Heart left ventricle (tissue), 16 donors: ENCODE data around the gene PALM. TPM values are rescaled to one million over a fixed set of nuclear protein-coding genes. Genes with fewer than 3 reads are reported as not detected.
"Not testable (repeated sequence)": the region's sequence is repeated elsewhere in the genome, so short reads cannot be mapped to it uniquely, and the experiment has no call there.

Source experiments
- ATAC-seq, 4 donors: fragments of 200-7000 bp; cut with Tn5 transposase; one replicate each; pipeline ENCODE4 v1.9.1; 2020 to 2022; ENCODE audit warnings: moderate library complexity in 4 of 4, mild to moderate bottlenecking in 3 of 4, moderate number of reproducible peaks in 1 of 4
- DNase-seq, 5 donors: peaks; one replicate each; pipeline ENCODE4 v3.0.0-alpha.2; 2020
- H3K27ac ChIP-seq, 12 donors: fragments of 200-600 bp; sonication (generic) in 4 of 12; one replicate each; pipeline versions ENCODE4 v1.5.0 to v1.8.0; 2016 to 2022; ENCODE audit warnings: mild to moderate bottlenecking in 2 of 12
- H3K27me3 ChIP-seq, 9 donors: fragments of 200-600 bp; sonication (generic) in 2 of 9; one replicate each; pipeline versions ENCODE4 v1.5.1 to v1.8.0; 2016 to 2022; ENCODE audit warnings: mild to moderate bottlenecking in 3 of 9
- H3K36me3 ChIP-seq, 9 donors: fragments of 200-600 bp; sonication (generic) in 2 of 9; one replicate each; pipeline versions ENCODE4 v1.5.0 to v1.8.0; 2018 to 2022; ENCODE audit warnings: mild to moderate bottlenecking in 2 of 9
- H3K4me1 ChIP-seq, 12 donors: fragments of 200-600 bp; sonication (generic) in 4 of 12; one replicate each; pipeline versions ENCODE4 v1.5.0 to v1.8.0; 2016 to 2022; ENCODE audit warnings: mild to moderate bottlenecking in 3 of 12
- H3K4me3 ChIP-seq, 12 donors: fragments of 200-600 bp; sonication (generic) in 4 of 12; one replicate each; pipeline versions ENCODE4 v1.5.0 to v1.8.0; 2017 to 2022; ENCODE audit warnings: mild to moderate bottlenecking in 9 of 12, moderate library complexity in 4 of 12
- H3K9me3 ChIP-seq, 12 donors: fragments of 200-600 bp; sonication (generic) in 4 of 12; one replicate each; pipeline versions ENCODE4 v1.5.0 to v1.8.0; 2016 to 2022; ENCODE audit warnings: mild to moderate bottlenecking in 1 of 12
- POLR2A ChIP-seq, 2 donors: fragments of 450-650 bp; IDR thresholded peaks; one replicate each; pipeline ENCODE4 v1.6.1; 2017; ENCODE audit warnings: antibody characterized with exemption in 2 of 2, mild to moderate bottlenecking in 2 of 2, moderate library complexity in 2 of 2
- WGBS, 4 donors: extraction: QIAGEN DNeasy Blood & Tissue Kit in 2 of 4; methylation state at CpG; one replicate each; pipeline versions ENCODE4 v1.1.5 to v1.1.7; 2013 to 2018; 5-methylcytosine and 5-hydroxymethylcytosine counted together
- intact Hi-C, 10 donors: fragments of 100-400 bp; cut with DNase I; formaldehyde crosslinking; loops; one replicate each; pipeline versions ENCODE4 v1.11.1 to v1.14.2; 2022
- polyA plus RNA-seq, 2 donors: library from polyadenylated mRNA; stranded (reverse); fragments of 200-250 nt; gene quantifications; one replicate each; pipeline ENCODE4 v1.2.3, GENCODE V29; 2013
- total RNA-seq, 9 donors: library from RNA; depleted of rRNA in 2 of 9; stranded (reverse); fragments of >200 nt in 2 of 9; fragmentation: NEBNext Ultra II Directional in 3 of 9; extraction: Animal tissue kit (Norgen Biotek cat#: 25700) in 3 of 9; gene quantifications; one replicate each; pipeline versions ENCODE4 v1.1.0 to v1.2.4, GENCODE V29; 2016 to 2023
- TF ChIP-seq, protein P1 (sequence below), 12 donors: fragments of 200-600 bp; sonication (generic) in 4 of 12; IDR thresholded peaks; one replicate each; pipeline versions ENCODE4 v1.5.0 to v1.8.0; 2018 to 2022; ENCODE audit warnings: antibody characterized with exemption in 12 of 12, mild to moderate bottlenecking in 5 of 12
- donor health status: ischemic (EF 13 %, LVEDD 7.1; RV severe dilation, severe dysfunction).
- donor health status: healthy with polysubstance abuse.
- donor health status: DM: no; HTN: yes; CAD: no.
- donor health status: DM: no; HTN: no; CAD: no.
- donor health status: ischemic (EF 25% LVEDD 6.9; RV normal size, moderate dysfunction).
- donor health status: ischemic (EF 25% LVEDD 5.7; RV mildly dilated, moderate dysfunction).
- donor health status: healthy.
- donor health status: DM: yes; HTN: yes; CAD: no.
- donor health status: ischemic (EF 35%, LVEDD 5.7; RV mildly dilated, moderate dysfunction).
- donor health status: nonischemic (EF 11% LVEDD 7.7; RV severe dilation, severe dysfunction).
- donor health status: DM: yes; HTN: yes; CAD: no.
- donor health status: PGD.
- donor health status: ischemic (EF 29% LVEDD 5.4; RV normal size, mild dysfunction).
- donor health status: nonischemic (EF 23%, LVEDD 6.1; RV moderate dilation, normal function).

The PALM gene
- total and polyA plus RNA-seq, 11 donors = 13.5 to 42.3 (median 23.3) TPM

DNA sequence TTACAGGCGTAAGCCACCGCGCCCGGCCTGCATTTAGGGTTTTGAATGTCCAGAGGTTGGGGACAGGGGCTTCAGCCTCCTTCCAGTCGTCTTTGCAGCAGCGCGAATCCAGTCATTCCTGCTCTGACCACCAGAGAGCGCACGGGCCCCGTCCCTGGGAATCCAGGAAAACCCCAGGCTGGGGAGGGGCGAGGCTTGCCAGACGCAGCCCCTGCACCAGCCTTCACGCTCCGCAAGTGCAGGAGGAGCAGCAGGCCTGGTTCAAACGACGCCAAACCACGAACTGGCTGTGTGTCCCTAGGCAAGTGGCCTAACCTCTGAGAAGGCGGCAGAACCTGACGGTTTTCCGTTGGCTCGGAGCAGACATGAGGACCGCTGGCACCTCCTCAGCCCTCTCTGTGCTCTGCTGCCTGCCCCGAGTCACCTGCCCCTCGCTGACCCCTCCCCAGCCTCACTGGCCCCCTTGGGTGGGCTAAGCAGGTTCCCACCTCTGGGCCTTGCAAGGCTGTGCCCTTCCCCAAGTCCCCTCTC lies 43.8 kb upstream of the PALM start:
- Histone ChIP-seq H3K4me3 (peak overlapping the region in 9 of 12 donors; percentile 17 to 44 (median 28)), H3K4me1 (peaks cover 11 to 50% (median 38%) of the 10 kb centered on the region in 12 donors), H3K9me3 (peaks cover 0 to 6% (median 0%) of the 10 kb centered on the region in 12 donors), H3K27ac (peak overlapping the region in 2 of 12 donors; percentile 6 to 35), H3K36me3 (no peaks in the 10 kb centered on the region), H3K27me3 (no peaks in the 10 kb centered on the region)
- WGBS, 4 donors = 4 to 17% (median 8%) methylated on average over 7 to 24 of the region's 24 CpGs
- ATAC-seq (peak; percentile 8 to 56 (median 38)), DNase-seq (peak; percentile 79 to 90 (median 81))
- intact Hi-C loops = loop anchor here in 9 of 10 donors (1.0 to 5.0 kb wide), 7 partner anchors 15 to 247 kb away; partner anchors contain the start of genes PALM (in 1 of the 9) and R3HDM4 (in 1 of the 9)
- peak in 1 of 2 donors; percentile 29 for TF ChIP-seq POLR2A (IDR thresholded peaks at IDR 0.05)
- TF ChIP-seq, protein P1, sequence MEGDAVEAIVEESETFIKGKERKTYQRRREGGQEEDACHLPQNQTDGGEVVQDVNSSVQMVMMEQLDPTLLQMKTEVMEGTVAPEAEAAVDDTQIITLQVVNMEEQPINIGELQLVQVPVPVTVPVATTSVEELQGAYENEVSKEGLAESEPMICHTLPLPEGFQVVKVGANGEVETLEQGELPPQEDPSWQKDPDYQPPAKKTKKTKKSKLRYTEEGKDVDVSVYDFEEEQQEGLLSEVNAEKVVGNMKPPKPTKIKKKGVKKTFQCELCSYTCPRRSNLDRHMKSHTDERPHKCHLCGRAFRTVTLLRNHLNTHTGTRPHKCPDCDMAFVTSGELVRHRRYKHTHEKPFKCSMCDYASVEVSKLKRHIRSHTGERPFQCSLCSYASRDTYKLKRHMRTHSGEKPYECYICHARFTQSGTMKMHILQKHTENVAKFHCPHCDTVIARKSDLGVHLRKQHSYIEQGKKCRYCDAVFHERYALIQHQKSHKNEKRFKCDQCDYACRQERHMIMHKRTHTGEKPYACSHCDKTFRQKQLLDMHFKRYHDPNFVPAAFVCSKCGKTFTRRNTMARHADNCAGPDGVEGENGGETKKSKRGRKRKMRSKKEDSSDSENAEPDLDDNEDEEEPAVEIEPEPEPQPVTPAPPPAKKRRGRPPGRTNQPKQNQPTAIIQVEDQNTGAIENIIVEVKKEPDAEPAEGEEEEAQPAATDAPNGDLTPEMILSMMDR (IDR thresholded peaks at IDR 0.05) = peak; percentile 85 to 98 (median 94)

DNA sequence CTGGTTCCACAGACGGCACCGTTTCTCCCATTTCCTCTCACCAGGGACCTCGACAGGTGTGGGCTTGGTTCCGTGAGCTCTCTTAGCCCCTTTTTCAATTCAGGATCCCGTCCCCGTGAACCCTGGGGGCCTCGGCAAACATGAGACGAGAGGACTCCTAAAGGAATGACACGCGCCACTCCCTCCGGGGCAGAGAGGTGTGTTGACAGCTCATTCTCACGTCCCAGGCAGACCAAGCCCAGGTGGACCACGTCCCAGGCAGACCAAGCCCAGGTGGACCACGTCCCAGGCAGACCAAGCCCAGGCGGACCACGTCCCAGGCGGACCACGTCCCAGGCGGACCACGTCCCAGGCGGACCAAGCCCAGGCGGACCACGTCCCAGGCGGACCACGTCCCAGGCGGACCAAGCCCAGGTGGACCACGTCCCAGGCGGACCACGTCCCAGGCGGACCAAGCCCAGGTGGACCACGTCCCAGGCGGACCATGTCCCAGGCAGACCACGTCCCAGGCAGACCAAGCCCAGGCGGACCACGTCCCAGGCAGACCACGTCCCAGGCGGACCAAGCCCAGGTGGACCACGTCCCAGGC lies 41.7 kb upstream of the PALM start:
- intact Hi-C loops, H3K4me3 ChIP-seq, H3K9me3 ChIP-seq, H3K27ac ChIP-seq, H3K36me3 ChIP-seq, ATAC-seq, H3K27me3 ChIP-seq: not testable (repeated sequence)
- WGBS, 4 donors = 85 to 93% (median 87%) methylated on average over 20 to 38 of the region's 38 CpGs
- peak in 1 of 5 donors; percentile 50 for DNase-seq
- peaks cover under 1 to 32% (median 17%) of the 10 kb centered on the region in 12 donors for H3K4me1 ChIP-seq

DNA sequence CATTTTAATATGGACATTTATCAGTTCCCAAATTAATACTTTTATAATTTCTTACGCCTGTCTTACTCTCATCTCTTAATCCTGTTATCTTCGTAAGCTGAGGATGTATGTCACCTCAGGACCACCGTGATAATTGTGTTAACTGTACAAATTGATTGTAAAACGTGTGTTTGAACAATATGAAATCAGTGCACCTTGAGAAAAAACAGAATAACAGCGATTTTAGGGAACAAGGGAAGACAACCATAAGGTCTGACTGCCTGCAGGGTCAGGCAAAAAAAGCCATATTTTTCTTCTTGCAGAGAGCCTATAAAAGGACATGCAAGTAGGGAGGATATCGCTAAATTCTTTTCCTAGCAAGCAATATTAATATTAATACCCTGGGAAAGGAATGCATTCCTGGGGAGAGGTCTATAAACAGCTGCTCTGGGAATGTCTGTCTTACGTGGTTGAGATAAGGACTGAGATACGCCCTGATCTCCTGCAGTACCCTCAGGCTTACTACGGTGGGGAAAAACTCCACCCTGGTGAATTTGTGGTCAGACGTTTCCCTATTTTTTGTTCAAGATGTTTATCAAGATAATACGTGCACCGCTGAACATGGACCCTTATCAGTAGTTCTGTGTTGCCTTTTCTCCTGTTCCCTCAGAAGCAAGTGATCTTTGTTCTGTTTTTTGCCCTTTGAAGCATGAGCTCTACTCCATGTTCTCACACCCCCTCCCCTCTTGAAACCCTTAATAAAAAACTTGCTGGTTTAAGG lies 39.9 kb upstream of the PALM start:
- H3K4me3 ChIP-seq, ATAC-seq, DNase-seq, H3K9me3 ChIP-seq, intact Hi-C loops, H3K27me3 ChIP-seq, H3K36me3 ChIP-seq, H3K27ac ChIP-seq: not testable (repeated sequence)
- WGBS, 4 donors = 53 to 63% (median 60%) methylated on average over 12 of the region's 12 CpGs
- H3K4me1 ChIP-seq = peaks cover 0 to 26% (median 9%) of the 10 kb centered on the region in 12 donors

DNA sequence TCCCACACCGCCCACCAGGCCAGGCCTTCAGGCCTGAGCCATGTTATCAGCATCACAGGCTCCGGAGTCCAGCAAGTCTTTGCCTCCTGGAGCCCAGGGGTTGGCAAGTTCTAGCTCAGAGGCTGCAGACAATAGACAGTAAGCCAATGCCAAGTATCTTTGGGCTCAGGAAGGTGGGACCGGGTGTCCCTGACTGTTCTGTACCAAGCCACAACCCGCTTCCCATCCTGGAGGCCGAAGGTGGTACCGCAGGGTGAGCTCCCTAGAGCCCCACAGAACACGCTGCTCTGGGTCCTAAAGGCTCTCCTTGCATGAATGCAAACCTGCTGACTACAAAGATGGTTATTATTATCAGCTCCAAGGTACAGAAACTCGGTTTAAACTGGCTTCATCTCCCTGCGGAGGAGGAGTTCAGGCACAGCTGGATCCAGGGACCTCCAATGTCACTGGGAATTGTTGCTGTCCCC lies 38.1 kb upstream of the PALM start:
- intact Hi-C loops = no loop called here
- ATAC-seq (no peak), DNase-seq (no peak)
- Histone ChIP-seq H3K27me3 (peaks cover 0 to 10% (median 0%) of the 10 kb centered on the region in 9 donors), H3K36me3 (no peaks in the 10 kb centered on the region), H3K27ac (no peak overlapping the region), H3K4me1 (peaks cover 0 to 16% (median 6%) of the 10 kb centered on the region in 12 donors), H3K4me3 (no peak overlapping the region), H3K9me3 (peaks cover 0 to 6% (median 0%) of the 10 kb centered on the region in 12 donors)
- WGBS, 4 donors = 77 to 83% (median 81%) methylated on average over 5 to 9 of the region's 9 CpGs
- TF ChIP-seq POLR2A (IDR thresholded peaks at IDR 0.05) = no peak
- TF ChIP-seq, protein P1 (IDR thresholded peaks at IDR 0.05) = peak in 1 of 12 donors; percentile 5
